HEK293 (cell line): ENCODE measurements around the gene MAPK9.

Experiments
- BCL11B ChIP-seq: fragments of 450-650 bp; formaldehyde crosslinking; IDR thresholded peaks from 2 replicates; pipeline ENCODE4 v1.5.1; 2016; ENCODE audit warnings: low read depth, missing biosample characterization, missing genetic modification characterization
- KLF8 ChIP-seq: fragments of 450-650 bp; formaldehyde crosslinking; IDR thresholded peaks from 2 replicates; pipeline ENCODE4 v1.5.1; 2016; ENCODE audit warnings: missing biosample characterization, missing genetic modification characterization
- REPIN1 ChIP-seq: fragments of 450-650 bp; formaldehyde crosslinking; IDR thresholded peaks from 2 replicates; pipeline ENCODE4 v1.5.1; 2017; ENCODE audit warnings: missing biosample characterization, missing genetic modification characterization, low read depth
- SCRT1 ChIP-seq: fragments of 450-650 bp; formaldehyde crosslinking; IDR thresholded peaks from 2 replicates; pipeline ENCODE4 v1.5.1; 2016; ENCODE audit warnings: missing biosample characterization, missing genetic modification characterization, borderline replicate concordance
- SP2 ChIP-seq: fragments of 450-650 bp; formaldehyde crosslinking; IDR thresholded peaks from 2 replicates; pipeline ENCODE4 v1.5.1; 2016; ENCODE audit warnings: missing biosample characterization, missing genetic modification characterization
- ZBTB20 ChIP-seq: fragments of 450-650 bp; formaldehyde crosslinking; IDR thresholded peaks from 2 replicates; pipeline ENCODE4 v1.5.1; 2016; ENCODE audit warnings: missing biosample characterization, missing genetic modification characterization
- ZNF121 ChIP-seq: fragments of 450-650 bp; formaldehyde crosslinking; IDR thresholded peaks from 2 replicates; pipeline ENCODE4 v1.5.1; 2016; ENCODE audit warnings: missing biosample characterization, missing genetic modification characterization
- ZNF138 ChIP-seq: fragments of 450-650 bp; formaldehyde crosslinking; IDR thresholded peaks from 2 replicates; pipeline ENCODE4 v1.5.1; 2016; ENCODE audit warnings: missing biosample characterization, missing genetic modification characterization, borderline replicate concordance
- ZNF473 ChIP-seq: fragments of 450-650 bp; formaldehyde crosslinking; IDR thresholded peaks from 2 replicates; pipeline ENCODE4 v1.5.1; 2017; ENCODE audit warnings: missing biosample characterization, missing genetic modification characterization
- TF ChIP-seq, protein P1 (sequence below): fragments of 450-650 bp; formaldehyde crosslinking; IDR thresholded peaks from 2 replicates; pipeline ENCODE4 v1.5.1; 2016; ENCODE audit warnings: missing biosample characterization, missing genetic modification characterization
- TF ChIP-seq, protein P2 (sequence below): fragments of 450-650 bp; formaldehyde crosslinking; IDR thresholded peaks from 2 replicates; pipeline ENCODE4 v1.5.1; 2016; ENCODE audit warnings: missing biosample characterization, missing genetic modification characterization
- TF ChIP-seq, protein P3 (sequence below): fragments of 450-650 bp; formaldehyde crosslinking; IDR thresholded peaks from 2 replicates; pipeline ENCODE4 v1.5.1; 2016; ENCODE audit warnings: missing biosample characterization, missing genetic modification characterization
- TF ChIP-seq, protein P4 (sequence below): fragments of 450-650 bp; formaldehyde crosslinking; IDR thresholded peaks from 2 replicates; pipeline ENCODE4 v1.5.1; 2017; ENCODE audit warnings: missing biosample characterization, missing genetic modification characterization
- TF ChIP-seq, protein P5 (sequence below): fragments of 450-650 bp; formaldehyde crosslinking; IDR thresholded peaks from 2 replicates; pipeline ENCODE4 v1.5.1; 2016; ENCODE audit warnings: missing biosample characterization, missing genetic modification characterization

DNA sequence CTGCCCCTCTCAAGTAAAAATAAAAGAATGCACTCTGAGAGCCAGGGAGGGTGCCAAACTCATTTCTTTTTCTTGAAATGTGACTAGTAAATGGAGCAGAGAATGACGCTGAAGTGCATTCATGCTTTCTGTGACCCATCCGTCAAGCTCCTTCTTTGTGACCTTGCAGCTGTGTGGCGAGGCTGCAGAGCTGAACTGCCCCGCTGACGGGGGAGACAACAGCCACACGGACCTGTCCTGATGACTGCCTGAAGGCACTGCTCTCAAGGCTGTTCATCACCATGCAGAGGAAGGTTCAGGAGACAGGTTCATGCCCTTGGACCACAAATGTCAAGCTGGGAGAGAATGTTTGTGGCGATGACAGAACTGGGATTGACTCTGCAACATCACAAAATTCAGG lies 61.9 kb downstream of the MAPK9 start:
- TF ChIP-seq, protein P1, sequence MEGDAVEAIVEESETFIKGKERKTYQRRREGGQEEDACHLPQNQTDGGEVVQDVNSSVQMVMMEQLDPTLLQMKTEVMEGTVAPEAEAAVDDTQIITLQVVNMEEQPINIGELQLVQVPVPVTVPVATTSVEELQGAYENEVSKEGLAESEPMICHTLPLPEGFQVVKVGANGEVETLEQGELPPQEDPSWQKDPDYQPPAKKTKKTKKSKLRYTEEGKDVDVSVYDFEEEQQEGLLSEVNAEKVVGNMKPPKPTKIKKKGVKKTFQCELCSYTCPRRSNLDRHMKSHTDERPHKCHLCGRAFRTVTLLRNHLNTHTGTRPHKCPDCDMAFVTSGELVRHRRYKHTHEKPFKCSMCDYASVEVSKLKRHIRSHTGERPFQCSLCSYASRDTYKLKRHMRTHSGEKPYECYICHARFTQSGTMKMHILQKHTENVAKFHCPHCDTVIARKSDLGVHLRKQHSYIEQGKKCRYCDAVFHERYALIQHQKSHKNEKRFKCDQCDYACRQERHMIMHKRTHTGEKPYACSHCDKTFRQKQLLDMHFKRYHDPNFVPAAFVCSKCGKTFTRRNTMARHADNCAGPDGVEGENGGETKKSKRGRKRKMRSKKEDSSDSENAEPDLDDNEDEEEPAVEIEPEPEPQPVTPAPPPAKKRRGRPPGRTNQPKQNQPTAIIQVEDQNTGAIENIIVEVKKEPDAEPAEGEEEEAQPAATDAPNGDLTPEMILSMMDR (tag by site-specific recombination) = no peak
- TF ChIP-seq REPIN1 (tag by site-specific recombination) (no peak), ZNF138 (no peak), KLF8 (tag by site-specific recombination) (no peak), ZNF121 (no peak), SP2 (tag by site-specific recombination) (no peak), SCRT1 (tag by site-specific recombination) (no peak), ZNF473 (tag by site-specific recombination) (no peak), ZBTB20 (tag by site-specific recombination) (no peak), BCL11B (tag by site-specific recombination) (no peak)
- TF ChIP-seq, protein P2, sequence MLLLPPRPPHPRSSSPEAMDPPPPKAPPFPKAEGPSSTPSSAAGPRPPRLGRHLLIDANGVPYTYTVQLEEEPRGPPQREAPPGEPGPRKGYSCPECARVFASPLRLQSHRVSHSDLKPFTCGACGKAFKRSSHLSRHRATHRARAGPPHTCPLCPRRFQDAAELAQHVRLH (tag by site-specific recombination) = no peak
- TF ChIP-seq, protein P3, sequence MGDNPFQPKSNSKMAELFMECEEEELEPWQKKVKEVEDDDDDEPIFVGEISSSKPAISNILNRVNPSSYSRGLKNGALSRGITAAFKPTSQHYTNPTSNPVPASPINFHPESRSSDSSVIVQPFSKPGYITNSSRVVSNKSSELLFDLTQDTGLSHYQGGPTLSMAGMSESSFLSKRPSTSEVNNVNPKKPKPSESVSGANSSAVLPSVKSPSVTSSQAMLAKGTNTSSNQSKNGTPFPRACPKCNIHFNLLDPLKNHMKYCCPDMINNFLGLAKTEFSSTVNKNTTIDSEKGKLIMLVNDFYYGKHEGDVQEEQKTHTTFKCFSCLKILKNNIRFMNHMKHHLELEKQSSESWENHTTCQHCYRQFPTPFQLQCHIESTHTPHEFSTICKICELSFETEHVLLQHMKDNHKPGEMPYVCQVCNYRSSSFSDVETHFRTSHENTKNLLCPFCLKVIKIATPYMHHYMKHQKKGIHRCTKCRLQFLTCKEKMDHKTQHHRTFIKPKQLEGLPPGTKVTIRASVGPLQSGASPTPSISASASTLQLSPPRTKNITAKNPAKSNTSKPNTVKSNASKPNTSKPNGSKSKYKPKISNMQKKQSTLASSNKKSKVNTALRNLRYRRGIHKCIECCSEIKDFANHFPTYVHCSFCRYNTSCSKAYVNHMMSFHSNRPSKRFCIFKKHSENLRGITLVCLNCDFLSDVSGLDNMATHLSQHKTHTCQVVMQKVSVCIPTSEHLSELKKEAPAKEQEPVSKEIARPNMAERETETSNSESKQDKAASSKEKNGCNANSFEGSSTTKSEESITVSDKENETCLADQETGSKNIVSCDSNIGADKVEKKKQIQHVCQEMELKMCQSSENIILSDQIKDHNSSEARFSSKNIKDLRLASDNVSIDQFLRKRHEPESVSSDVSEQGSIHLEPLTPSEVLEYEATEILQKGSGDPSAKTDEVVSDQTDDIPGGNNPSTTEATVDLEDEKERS = no peak
- TF ChIP-seq, protein P4, sequence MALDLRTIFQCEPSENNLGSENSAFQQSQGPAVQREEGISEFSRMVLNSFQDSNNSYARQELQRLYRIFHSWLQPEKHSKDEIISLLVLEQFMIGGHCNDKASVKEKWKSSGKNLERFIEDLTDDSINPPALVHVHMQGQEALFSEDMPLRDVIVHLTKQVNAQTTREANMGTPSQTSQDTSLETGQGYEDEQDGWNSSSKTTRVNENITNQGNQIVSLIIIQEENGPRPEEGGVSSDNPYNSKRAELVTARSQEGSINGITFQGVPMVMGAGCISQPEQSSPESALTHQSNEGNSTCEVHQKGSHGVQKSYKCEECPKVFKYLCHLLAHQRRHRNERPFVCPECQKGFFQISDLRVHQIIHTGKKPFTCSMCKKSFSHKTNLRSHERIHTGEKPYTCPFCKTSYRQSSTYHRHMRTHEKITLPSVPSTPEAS (tag by site-specific recombination) = no peak
- TF ChIP-seq, protein P5, sequence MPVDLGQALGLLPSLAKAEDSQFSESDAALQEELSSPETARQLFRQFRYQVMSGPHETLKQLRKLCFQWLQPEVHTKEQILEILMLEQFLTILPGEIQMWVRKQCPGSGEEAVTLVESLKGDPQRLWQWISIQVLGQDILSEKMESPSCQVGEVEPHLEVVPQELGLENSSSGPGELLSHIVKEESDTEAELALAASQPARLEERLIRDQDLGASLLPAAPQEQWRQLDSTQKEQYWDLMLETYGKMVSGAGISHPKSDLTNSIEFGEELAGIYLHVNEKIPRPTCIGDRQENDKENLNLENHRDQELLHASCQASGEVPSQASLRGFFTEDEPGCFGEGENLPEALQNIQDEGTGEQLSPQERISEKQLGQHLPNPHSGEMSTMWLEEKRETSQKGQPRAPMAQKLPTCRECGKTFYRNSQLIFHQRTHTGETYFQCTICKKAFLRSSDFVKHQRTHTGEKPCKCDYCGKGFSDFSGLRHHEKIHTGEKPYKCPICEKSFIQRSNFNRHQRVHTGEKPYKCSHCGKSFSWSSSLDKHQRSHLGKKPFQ (tag by site-specific recombination) = no peak
